Progenitor cell of endocrine pancreas (in vitro differentiated cells): ENCODE data around the gene SYNGR2. TPM values are rescaled to one million over a fixed set of nuclear protein-coding genes. Genes with fewer than 3 reads are reported as not detected.
A peak's percentile ranks its signal among the peaks of the same experiment; 100 is the strongest.

ENCODE experiments used
- DNase-seq: peaks from one replicate; pipeline ENCODE4 v3.0.0; 2021; ENCODE audit warnings: low spot score; ENCODE audit not compliant: unreplicated experiment
- H3K27ac Mint-ChIP-seq: 2 replicates; pipeline ENCODE4 v1.8.0; 2021; ENCODE audit warnings: mild to moderate bottlenecking, moderate library complexity, mixed read lengths
- H3K27me3 Mint-ChIP-seq: 2 replicates; pipeline ENCODE4 v1.8.0; 2021; ENCODE audit warnings: mixed read lengths
- H3K36me3 Mint-ChIP-seq: 2 replicates; pipeline ENCODE4 v1.8.0; 2022; ENCODE audit warnings: mixed read lengths; ENCODE audit not compliant: insufficient read depth
- H3K4me1 Mint-ChIP-seq: 2 replicates; pipeline ENCODE4 v1.8.0; 2021; ENCODE audit warnings: low read depth, mixed read lengths
- H3K4me3 Mint-ChIP-seq: 2 replicates; pipeline ENCODE4 v1.8.0; 2021; ENCODE audit warnings: low read depth, mild to moderate bottlenecking, moderate library complexity, mixed read lengths
- H3K9me3 Mint-ChIP-seq: 2 replicates; pipeline ENCODE4 v1.8.0; 2021; ENCODE audit warnings: low read depth, mixed read lengths
- CTCF ChIP-seq: fragments of 200-600 bp; sonication (generic); IDR thresholded peaks from one replicate; pipeline ENCODE4 v1.5.0; 2021; ENCODE audit warnings: antibody characterized with exemption, mild to moderate bottlenecking; ENCODE audit not compliant: unreplicated experiment
- total RNA-seq: library from RNA; stranded (reverse); gene quantifications from 2 replicates; pipeline ENCODE4 v1.2.1, GENCODE V29; 2021

Gene SYNGR2
- total RNA-seq, 1 donor from 2014 or later, result 51.5 TPM

- Mint-ChIP-seq H3K27me3 (peaks cover 24% of the 10 kb centered on the region), H3K27ac (no peak within 1 kb of the TSS), H3K36me3 (no peaks in the 10 kb centered on the region), H3K4me1 (peaks cover 8% of the 10 kb centered on the region), H3K4me3 (peak within 1 kb of the TSS; percentile 48), H3K9me3 (no peaks in the 10 kb centered on the region)
- no peak for TF ChIP-seq CTCF
- DNase-seq, result no peak
Measured at GRCh38 chr17:78130437-78131101, 37.8 kb upstream of the SYNGR2 start, which contains the start of gene TMC8. Gene TMC8, plus strand, starts transcription at chr17:78130771. Its CDS starts 818 bp downstream, at chr17:78131589.

- Mint-ChIP-seq H3K36me3 (no peaks in the 10 kb centered on the region), H3K4me3 (no peak overlapping the region), H3K9me3 (no peaks in the 10 kb centered on the region), H3K27ac (no peak overlapping the region), H3K27me3 (peaks cover 27% of the 10 kb centered on the region), H3K4me1 (peaks cover 8% of the 10 kb centered on the region)
- no peak for DNase-seq
- peak; percentile 11 for TF ChIP-seq CTCF
Measured at GRCh38 chr17:78131172-78132083, 37.0 kb upstream of the SYNGR2 start.

GRCh38 chr17:78132084-78132676 is 36.2 kb upstream of the SYNGR2 start:
- Mint-ChIP-seq H3K9me3 (no peaks in the 10 kb centered on the region), H3K4me3 (peak overlapping the region; percentile 63), H3K27ac (no peak overlapping the region), H3K36me3 (no peaks in the 10 kb centered on the region), H3K4me1 (peaks cover 5% of the 10 kb centered on the region), H3K27me3 (peaks cover 27% of the 10 kb centered on the region)
- TF ChIP-seq CTCF, result no peak
- DNase-seq, result peak; percentile 43

- H3K4me3 Mint-ChIP-seq, result no peak overlapping the region
- H3K4me1 Mint-ChIP-seq, result peaks cover 3% of the 10 kb centered on the region
- no peak for DNase-seq
- no peaks in the 10 kb centered on the region for H3K9me3 Mint-ChIP-seq
- H3K36me3 Mint-ChIP-seq, result no peaks in the 10 kb centered on the region
- TF ChIP-seq CTCF, result no peak
- no peak overlapping the region for H3K27ac Mint-ChIP-seq
- peaks cover 27% of the 10 kb centered on the region for H3K27me3 Mint-ChIP-seq
Measured at GRCh38 chr17:78132767-78133178, 35.6 kb upstream of the SYNGR2 start.
